Right ventricle myocardium inferior (tissue), 1 donor: ENCODE data around the gene CNGB1. TPM values are rescaled to one million over a fixed set of nuclear protein-coding genes. Genes with fewer than 3 reads are reported as not detected.
"Not testable (repeated sequence)": the region's sequence is repeated elsewhere in the genome, so short reads cannot be mapped to it uniquely, and the experiment has no call there.

Source experiments
- ATAC-seq: fragments of 200-7000 bp; cut with Tn5 transposase; one replicate; pipeline ENCODE4 v1.9.1; 2020; ENCODE audit warnings: mild to moderate bottlenecking, moderate library complexity
- DNase-seq: peaks from one replicate; pipeline ENCODE4 v3.0.0; 2021; ENCODE audit errors: missing footprints
- intact Hi-C: fragments of 100-400 bp; cut with DNase I; formaldehyde crosslinking; loops from one replicate; pipeline ENCODE4 v1.11.0; 2022
- total RNA-seq: library from RNA; stranded (reverse); fragmentation: NEBNext Ultra II Directional; extraction: Animal tissue kit (Norgen Biotek cat#: 25700); gene quantifications from one replicate; pipeline ENCODE4 v1.2.1, GENCODE V29; 2021
- donor health status: DM: no; HTN: yes; CAD: no; lungs with severe emphysema.

The CNGB1 gene
- total RNA-seq, 1 donor from 2014 or later: not detected

DNA sequence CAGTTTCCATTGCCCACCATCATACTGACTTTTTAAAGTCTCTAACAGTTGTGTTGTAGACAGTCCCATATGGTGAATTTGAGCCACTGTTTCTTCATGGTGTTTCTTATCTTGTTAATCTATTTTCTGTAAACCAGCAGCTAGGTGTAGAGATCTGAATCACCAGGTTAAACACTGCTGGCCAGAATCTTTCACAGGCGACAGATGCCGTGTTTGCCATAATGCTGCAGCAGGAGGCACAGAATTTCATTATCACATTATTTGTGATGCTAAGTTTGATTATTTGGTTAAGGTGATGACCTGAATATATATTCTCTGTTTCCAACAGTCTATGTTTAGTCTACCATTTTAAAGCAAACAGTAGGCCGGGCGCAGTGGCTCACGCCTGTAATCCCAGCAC is 11.5 kb upstream of the CNGB1 start:
- intact Hi-C loops: no loop called here
- ATAC-seq: no peak
- DNase-seq: no peak

DNA sequence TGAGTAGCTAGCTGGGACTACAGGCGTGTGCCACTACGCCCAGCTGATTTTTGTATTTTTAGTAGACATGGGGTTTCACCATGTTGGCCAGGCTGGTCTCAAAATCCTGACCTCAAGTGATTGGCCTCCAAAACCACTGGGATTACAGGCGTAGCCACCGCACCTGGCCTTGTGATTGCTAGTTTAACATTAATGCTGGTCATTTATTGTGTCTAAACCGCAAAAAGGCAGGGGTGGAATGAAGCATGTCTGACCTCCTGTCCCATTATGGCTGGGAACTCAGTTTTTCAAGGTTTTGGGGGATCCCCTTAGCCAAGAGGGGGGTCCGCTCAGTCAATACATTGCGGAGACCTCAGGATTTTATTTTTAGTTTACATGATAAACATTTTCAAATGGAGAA is 10.7 kb upstream of the CNGB1 start:
- DNase-seq: no peak
- intact Hi-C loops: no loop called here
- no peak for ATAC-seq

DNA sequence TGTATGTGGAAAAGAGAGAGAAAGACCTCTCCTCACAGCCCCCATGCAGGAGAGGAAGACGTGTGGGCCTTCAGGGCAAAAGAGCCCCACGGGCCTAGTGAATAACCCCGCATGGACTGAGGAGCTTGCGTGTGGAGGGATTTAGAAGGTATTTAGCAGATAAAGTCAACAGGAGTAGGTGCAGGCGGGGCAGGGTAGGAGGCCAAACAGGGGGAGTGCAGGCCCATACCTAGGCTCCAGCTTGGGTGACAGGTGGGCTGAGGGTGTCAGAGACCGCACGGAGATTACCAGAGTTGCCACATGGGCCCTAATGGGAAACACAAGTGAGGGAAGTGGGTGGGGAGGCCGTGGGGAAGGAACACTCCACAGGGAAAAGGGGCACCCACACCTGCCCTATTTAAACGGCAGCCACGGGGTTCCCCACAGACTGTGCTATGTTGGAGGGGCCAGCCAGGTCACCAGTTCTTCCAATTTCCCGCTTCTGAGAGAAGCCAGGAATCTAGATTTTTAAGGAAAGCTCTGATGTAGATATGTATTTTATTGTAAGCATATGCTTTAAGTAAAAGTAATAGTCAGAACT is 8.2 kb upstream of the CNGB1 start:
- no peak for ATAC-seq
- intact Hi-C loops: no loop called here

DNA sequence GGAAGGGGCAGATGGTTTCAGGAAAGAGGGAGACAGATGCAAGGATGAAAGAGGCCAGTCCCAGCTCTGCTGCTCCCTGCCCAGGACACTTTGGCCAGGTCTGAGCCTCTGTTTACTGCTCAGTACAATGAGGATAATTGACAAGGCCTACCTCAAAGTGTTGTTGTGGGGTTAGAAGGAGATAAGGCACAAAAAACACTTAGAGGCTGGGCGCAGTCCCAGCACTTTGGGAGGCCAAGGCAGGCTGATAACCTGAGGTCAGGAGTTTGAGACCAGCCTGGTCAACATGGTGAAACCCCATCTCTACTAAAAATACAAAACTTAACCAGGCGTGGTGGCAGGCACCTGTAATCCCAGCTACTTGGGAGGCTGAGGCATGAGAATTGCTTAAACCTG is 7.1 kb upstream of the CNGB1 start:
- intact Hi-C loops, ATAC-seq: not testable (repeated sequence)
- DNase-seq: peak; percentile 37

More for the DNA sequence above, 8.2 kb upstream of the CNGB1 start:
- DNase-seq: peak; percentile 21

DNA sequence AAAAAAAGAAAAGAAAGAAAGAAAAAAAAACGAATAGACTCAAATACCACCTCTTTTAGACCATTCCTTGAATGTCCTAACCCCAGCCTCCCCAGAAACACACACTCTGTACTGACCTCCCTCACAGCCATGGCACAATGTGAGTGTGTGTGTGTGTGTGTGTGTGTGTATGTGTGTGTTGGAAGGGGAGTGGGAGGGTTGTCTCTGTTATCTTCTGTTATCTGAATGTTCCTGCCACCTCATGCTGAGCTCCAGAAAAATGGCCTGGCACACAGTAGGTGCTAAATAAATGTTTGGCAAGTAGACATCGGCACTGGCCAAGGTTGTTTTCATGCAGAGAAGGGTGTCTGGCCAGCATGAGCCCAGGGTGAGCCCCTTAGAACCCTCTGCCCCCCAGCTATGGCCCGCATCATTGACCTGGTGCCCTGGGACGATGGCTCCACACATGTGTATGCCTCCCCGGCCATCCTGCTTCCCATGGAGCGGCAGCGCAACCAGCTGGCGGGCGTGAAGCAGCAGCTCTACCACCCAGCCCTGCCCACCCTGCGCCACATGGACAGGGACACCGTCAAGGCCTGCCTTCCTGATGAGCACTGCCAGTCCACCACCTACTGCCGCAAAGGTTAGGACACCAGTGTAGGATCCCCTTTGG is 6.6 kb upstream of the CNGB1 start:
- intact Hi-C loops: no loop called here
- peak; percentile 17 for ATAC-seq
- peak; percentile 63 for DNase-seq

DNA sequence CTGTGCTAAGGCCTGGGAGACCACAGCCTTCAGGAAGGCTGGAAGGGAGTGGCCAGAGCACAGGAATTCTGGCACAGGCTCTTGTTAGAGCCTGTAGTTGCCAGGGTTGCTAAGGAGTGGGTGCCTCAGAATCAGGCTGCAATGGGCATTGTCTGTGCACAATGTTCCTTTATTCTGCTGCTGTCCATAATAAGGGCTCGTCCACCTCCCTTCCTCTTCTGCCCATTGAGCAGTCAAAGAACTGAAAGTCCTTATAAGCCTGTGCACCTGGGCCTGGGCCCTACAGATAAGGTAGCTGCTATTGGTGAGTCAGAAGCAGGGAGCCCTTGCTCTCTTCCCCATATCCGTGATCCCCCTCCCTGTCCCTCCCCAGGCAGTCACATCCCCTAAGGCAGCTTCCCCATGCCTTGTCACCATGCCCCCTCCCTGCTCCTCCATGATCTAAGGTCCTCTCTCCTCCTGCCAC is 5.4 kb upstream of the CNGB1 start:
- ATAC-seq: peak; percentile 84
- intact Hi-C loops: no loop called here
- peak; percentile 50 for DNase-seq

DNA sequence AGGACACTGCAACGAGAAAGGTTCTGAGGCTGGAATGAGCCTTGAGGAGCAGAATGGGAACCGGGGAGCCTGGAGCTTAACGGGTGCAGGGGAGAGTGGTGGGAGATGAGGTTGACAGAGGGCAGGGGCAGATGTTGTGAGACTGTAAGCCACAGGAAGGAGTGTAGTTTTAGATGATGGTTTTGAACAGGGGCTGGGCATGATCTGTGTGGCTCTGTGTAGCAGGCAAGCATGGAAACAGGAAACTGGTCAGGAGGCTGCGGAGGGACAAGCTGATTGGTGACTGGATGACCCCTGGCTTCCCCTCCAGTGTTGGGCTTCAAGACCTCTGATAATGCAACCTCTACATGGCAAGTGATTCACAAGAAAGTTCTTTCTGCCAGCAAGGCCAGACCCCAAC is 1.4 kb upstream of the CNGB1 start:
- ATAC-seq: no peak
- DNase-seq: no peak
- intact Hi-C loops: no loop called here

DNA sequence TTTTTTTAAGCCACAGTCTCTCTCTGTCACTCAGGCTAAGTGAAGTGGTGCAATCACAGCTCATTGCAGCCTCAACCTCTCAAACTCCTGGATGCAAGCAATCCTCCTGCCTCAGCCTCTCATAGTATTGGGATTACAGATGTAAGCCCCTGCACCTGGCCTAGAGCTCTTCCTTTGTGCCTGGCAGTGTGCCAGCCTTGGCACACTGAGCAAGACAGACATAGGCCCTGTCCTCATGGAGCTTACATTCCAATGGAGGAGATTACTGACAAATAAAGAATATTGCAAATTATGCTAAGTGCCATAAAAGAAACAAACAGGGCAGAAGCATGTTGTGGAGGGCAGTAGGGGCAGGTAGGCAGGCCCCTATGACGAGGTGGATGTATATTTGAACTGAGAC is 920 bp upstream of the CNGB1 start:
- intact Hi-C loops: no loop called here
- peak; percentile 4 for DNase-seq
- ATAC-seq: no peak

DNA sequence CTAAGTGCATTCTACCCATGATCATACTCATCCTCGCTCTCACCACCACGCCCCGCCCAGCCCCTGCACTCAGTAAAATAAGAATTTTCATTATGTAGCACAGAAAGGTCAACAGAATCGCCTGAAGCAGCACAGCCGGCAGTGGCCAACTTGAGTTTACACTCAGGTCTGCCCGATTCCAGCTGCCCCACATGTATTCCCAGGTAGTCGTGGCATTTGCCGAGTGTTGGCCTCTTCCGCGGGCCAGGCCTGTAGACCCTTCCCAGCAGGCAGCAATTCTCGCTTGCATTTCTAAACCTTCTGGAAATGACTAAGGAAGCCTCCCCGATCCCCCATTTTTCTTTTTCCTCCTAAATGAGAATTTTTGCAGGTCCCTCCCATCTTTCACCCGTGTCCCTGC is 609 bp downstream of the CNGB1 start:
- intact Hi-C loops: no loop called here
- no peak for ATAC-seq
- DNase-seq: no peak

DNA sequence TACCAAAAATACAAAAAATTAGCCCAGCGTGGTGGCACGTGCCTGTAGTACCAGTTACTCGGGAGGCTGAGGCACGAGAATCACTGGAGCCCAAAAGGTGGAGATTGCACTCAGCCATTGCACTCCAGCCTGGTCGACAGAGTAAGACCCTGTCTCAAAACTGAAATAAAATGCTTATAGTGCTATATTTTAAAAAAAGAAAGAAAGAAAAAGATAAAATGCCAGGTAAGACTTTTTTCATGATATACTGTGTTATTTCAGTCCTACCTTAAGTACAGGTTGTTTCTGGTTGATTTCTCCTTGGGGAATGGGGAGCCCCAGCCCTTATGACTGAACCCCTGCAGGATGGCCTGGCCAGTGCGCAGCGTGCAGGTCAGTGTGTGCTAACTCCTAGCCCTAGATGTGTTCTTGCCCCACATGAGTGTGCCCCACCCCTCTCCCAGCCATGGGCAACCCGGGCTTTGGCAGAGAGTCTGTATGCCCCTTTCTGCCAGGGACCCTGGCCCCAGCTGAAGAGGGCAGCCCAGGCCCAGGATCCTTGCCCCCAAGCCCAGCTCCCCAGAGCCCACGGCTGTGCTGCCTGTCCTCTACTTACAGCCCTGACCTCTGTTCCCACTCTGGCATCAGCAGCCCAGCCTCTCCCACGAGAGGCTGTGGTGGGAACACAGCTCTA is 1.3 kb downstream of the CNGB1 start:
- ATAC-seq (no peak), DNase-seq (peak; percentile 42)
- intact Hi-C loops: no loop called here

DNA sequence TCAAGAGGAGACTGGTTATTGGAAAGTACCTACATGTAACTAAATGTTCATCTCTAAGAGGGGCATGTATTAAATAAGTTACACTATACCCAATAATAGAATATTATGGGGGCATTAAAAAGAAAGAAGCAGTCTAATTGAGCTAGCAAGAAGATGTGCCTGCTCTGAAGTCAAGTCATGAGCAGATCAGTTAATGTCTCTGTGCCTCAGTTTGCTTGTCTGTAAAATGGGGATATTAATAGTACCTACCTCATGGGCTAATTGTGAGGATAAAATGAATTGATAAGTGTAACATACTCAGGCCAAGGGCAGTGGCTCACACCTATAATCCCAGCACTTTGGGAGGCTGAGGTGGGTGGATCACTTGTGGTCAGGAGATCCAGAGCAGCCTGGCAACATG is 3.0 kb downstream of the CNGB1 start:
- intact Hi-C loops: no loop called here
- no peak for ATAC-seq
- peak; percentile 1 for DNase-seq

DNA sequence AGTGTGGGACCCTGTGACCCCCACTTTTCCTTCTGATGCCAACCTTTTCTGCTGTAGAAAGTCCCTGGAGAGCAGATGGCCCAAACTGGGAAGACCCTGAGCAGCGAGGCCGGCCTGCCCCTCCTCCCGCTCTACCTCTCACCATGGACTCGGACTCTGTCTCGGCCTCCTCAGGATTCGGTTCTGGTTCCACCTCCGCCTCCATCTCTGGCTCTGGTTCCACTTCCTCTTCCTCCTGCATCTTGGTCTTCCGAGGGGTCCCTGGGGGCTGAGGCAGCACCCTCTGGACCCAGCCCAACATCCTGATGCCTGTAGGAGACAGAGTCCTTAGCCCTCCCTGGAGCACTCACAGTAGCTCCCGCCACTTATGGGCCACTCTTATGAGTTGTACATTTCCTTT is 3.9 kb downstream of the CNGB1 start:
- intact Hi-C loops: no loop called here
- DNase-seq: peak; percentile 34
- ATAC-seq: no peak

DNA sequence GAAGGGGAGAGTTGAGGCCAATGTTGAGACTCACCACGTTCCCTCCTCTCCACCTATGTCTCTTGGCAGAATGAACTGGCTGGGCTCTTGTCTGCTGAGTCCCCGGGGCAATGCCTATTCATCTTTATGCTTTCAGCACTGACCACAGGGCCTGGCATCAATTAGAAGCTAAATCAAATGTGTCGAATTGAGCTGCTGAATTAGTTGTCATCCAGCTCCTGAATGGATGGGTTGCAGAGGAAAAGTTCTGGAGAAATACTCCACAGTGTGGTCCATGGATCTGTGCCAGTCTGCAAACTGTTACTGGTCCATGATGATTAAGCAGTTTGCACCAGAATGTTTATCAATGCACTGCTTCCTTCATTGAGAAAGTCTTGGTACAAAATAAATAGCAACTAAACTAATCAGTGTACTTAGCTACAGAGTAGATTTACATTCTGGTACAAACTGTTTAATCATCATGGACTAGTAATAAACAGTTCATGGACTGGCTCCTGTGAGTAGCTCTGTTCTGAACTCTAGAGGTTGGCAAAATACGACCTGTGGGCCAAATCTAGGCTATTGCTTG is 4.6 kb downstream of the CNGB1 start:
- intact Hi-C loops: no loop called here
- DNase-seq: no peak
- no peak for ATAC-seq

DNA sequence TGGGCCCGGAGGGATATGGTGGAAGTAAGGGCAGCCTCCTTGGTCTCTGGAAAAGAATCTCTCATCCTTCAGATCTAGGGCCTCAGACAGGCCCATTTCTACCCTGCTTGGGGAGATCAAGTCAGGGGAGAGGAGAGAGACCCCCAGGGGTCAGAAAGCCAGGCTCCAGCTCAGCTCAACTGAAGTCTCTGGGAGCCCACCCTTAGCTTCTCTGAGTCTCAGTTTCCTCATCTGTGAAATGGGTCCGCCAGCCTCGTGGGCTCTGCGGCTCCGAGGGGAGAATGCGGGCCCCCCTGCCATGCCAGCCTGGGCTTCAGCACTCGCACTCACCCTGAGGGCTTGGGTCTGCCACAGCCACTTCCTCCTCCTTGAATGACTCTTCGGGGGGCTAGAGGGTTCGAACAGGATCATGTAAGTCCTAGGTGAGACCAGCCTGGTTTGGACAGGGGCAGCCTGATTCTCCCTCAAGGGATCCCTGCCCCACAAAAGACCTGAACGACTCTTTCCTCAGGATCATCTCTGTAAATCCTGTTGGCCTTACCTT is 6.7 kb downstream of the CNGB1 start:
- intact Hi-C loops: no loop called here
- peak; percentile 4 for DNase-seq
- ATAC-seq: no peak

DNA sequence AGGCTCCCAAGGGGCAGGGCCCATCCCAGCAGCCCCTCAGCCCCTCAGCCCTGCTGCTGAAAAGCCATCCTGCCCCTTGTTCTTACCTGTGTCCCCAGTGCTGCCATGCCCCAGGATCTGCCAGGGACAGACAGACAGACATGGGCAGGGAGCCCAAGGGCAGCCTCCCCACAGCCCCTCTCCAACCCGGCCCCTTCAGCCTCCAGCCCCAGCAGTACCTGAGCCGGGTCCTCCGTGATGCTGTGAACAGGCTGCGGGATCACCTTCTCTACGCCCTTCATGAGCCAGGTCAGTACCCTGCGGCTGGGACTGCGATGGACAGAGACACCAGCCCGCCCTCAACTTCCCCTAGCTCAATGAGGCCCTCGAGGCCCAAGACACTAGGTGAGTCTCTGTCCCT is 8.2 kb downstream of the CNGB1 start:
- intact Hi-C loops: no loop called here

DNA sequence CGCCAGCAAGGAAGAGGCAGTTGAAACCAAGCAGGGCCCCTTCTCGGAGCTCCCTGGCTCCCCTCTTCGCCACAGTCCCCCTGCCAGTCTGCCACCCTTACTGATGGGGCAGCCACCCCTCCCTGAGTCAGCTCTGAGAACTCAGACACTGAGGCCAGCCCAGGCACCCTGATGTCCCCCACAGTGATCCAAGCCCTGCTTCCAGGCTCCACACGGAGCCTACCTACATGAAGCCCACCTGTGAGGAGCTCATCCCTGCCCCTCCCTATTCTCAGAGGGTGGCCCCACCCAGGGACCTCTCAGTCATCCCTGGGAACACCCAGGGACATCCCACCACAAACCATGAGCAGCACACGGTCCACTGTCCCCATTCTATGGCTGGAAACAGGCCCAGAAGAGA is 8.9 kb downstream of the CNGB1 start:
- intact Hi-C loops: no loop called here
- peak; percentile 37 for DNase-seq

More for the DNA sequence above, 8.2 kb downstream of the CNGB1 start:
- ATAC-seq (no peak), DNase-seq (peak; percentile 2)

DNA sequence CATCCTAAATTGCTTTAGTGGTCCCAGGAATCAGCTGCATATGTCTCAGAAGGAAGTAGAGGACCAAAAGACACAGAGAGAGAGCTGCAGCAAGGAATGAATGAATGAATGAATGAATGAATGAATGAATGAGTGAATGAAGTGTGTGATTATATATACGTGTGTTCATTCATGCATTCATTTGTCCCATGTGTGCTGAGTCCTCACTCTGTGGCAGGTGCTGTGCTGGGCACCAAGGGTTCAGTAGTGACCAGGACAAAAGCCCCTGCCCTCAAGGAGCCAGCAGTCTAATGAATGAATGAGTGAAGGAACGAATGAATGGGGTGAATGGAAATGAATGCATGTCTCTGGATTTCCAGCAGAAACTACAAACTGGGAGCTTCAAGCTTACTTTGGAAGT is 9.4 kb downstream of the CNGB1 start:
- ATAC-seq (no peak), DNase-seq (no peak)
- intact Hi-C loops: no loop called here

More for the DNA sequence above, 8.9 kb downstream of the CNGB1 start:
- ATAC-seq: no peak

DNA sequence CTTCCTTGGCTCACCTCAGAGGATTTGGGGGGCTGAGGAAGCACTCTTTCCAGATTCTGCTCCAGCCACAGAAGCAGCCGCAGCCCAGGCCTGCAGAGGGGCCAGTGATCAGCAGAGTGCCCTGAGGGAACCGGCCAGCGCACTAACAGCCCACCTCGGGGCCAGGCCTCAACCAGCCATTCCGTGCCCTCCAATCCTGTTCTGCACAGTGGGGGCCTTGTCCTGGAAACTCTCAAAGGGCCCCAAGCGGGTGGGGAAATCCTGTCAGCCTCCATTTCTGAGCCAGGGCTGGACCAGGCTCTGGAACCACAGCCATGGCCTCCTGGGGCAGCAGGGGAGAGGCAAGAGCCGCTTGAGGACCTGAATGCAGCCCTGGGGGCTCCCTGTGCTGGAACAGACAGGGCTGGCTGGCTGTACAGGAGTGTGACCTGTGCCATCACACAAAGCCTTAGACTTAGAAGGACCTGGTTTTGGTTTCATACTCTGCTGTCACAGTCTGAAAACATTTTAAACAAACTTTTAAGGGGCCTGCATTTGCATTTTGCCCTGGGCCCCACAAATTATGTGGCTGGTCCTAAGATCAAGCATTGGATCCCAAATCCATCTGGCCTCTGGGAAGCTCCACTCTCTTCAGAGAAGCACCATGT is 10.0 kb downstream of the CNGB1 start:
- DNase-seq: peak; percentile 14
- no peak for ATAC-seq
- intact Hi-C loops: no loop called here

DNA sequence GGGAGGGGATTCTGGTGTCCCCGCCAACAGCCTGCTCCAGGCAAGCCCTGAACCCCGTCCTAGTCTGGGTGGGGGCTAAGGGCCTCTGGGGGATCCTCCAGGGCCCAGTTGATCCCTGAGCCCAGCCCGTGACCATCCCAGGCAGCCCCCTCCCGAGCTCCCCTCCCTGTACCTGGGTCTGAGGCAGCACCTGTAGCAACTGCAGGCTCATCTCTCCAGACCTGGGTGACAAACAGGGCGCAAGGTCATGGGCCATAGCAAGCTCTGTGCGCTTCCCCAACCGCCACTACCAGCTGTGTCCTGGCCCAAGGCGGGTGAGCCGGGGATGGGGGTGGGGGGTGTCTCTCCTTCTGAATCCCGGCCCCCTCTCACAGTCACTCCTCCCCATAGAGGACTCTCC is 10.6 kb downstream of the CNGB1 start:
- intact Hi-C loops: no loop called here
- peak; percentile 11 for DNase-seq
- no peak for ATAC-seq
